ENCODE results near the gene NTRK3. TPM values are rescaled to one million over a fixed set of nuclear protein-coding genes. Genes with fewer than 3 reads are reported as not detected.

Gene NTRK3
- total and polyA plus RNA-seq, 2 of the 8 experiments (the other 6 are each of a cell fraction or from before 2014, with no cell fraction given), result 4.5 to 6.8 TPM

- H3K4me2 ChIP-seq (ENCODE audit: insufficient read depth in 1 of 2, low read depth in 2 of 2, low read length in 2 of 2), result no peak overlapping the region
- no peak overlapping the region for H4K8ac ChIP-seq (ENCODE audit: extremely low read depth, insufficient read depth, low read length)
- no peak overlapping the region for H2BK5ac ChIP-seq (ENCODE audit: low read depth, low read length)
- ChIA-PET CTCF (ENCODE audit: partially characterized antibody) (interaction anchor here (0.6 to 9.3 kb wide), 8 partner anchors 13 to 227 kb away, joined by 3 to 119 read pairs (median 3); no protein-coding TSS in a partner anchor), POLR2A (ENCODE audit: partially characterized antibody) (interaction anchor here (1.4 to 1.5 kb wide), 2 partner anchors 13 to 21 kb away, joined by 3 read pairs; no protein-coding TSS in a partner anchor)
- no peak overlapping the region for H3K56ac ChIP-seq (replicated peaks; ENCODE audit: insufficient read length, low read depth, low read length)
- no peak overlapping the region for H3K9ac ChIP-seq (replicated peaks in 1 of 4; ENCODE audit: extremely low read depth in 1 of 4, low read depth in 3 of 4, low read length in 3 of 4)
- no peaks in the 10 kb centered on the region for H3K79me2 ChIP-seq (ENCODE audit: control insufficient read depth in 1 of 2, insufficient read depth in 2 of 2, low read length in 2 of 2)
- H3K23ac ChIP-seq (ENCODE audit: insufficient read length), result no peak overlapping the region
- H3K4me1 ChIP-seq (replicated peaks in 1 of 4; ENCODE audit: control insufficient read depth in 3 of 4, insufficient read depth in 4 of 4, low read length in 3 of 4), result peaks cover 0 to 4% (median 0%) of the 10 kb centered on the region in 4 experiments; a peak in 3 of 7 replicates
- H3K27me3 ChIP-seq (replicated peaks in 1 of 4; ENCODE audit: control insufficient read depth in 3 of 4, extremely low read depth in 1 of 4, insufficient read depth in 3 of 4, low read length in 3 of 4), result peaks cover 0 to 10% (median 4%) of the 10 kb centered on the region in 4 experiments; a peak in 5 of 7 replicates
- no peak for FAIRE-seq
- H2BK15ac ChIP-seq (ENCODE audit: low read length), result no peak overlapping the region
- H2AK5ac ChIP-seq (ENCODE audit: low read depth, low read length), result 0 out of 2 replicates have a peak overlapping the region, but pooled peaks have one; percentile 24
- H3K79me1 ChIP-seq (ENCODE audit: low read depth, low read length), result no peaks in the 10 kb centered on the region
- H3K36me3 ChIP-seq (ENCODE audit: control insufficient read depth in 2 of 4, insufficient read depth in 4 of 4, low read length in 3 of 4), result no peaks in the 10 kb centered on the region
- no peaks in the 10 kb centered on the region for H3K9me3 ChIP-seq (ENCODE audit: insufficient read depth in 2 of 2, low read depth in 1 of 2, low read length in 1 of 2)
- 65% methylated on average over 5 of the region's 5 CpGs; no CpG with 5 or more reads in 1 of the 2 experiments for WGBS, 2 experiments (ENCODE audit: extremely low coverage in 1 of 2, insufficient coverage in 1 of 2, insufficient read length in 1 of 2, insufficient replicate concordance in 2 of 2, low coverage in 1 of 2, low lambda C conversion rate in 2 of 2, missing lambda C conversion rate in 1 of 2)
- peaks cover 10% of the 10 kb centered on the region; the same call in 1 of the 2 replicates for H3K23me2 ChIP-seq (ENCODE audit: low read depth, low read length)
- no peak overlapping the region for H4K5ac ChIP-seq (ENCODE audit: insufficient read length, low read depth, low read length)
- no peak overlapping the region for H2BK20ac ChIP-seq (ENCODE audit: low read length)
- no peak overlapping the region for H3K27ac ChIP-seq (ENCODE audit: low read depth, low read length)
- TF ChIP-seq POLR2A (IDR thresholded peaks at IDR 0.05; ENCODE audit: control extremely low read depth in 1 of 2, low read depth in 2 of 2, low read length in 2 of 2) (no peak), RNF2 (IDR thresholded peaks at IDR 0.05; ENCODE audit: borderline replicate concordance, low read depth, low read length, missing control alignments, poor library complexity, severe bottlenecking) (no peak), CBX8 (IDR thresholded peaks at IDR 0.05; ENCODE audit: borderline replicate concordance, low read depth, low read length) (no peak)
- H3K18ac ChIP-seq (ENCODE audit: extremely low read depth, low read length), result peak overlapping the region; percentile 62; the same call in 1 of the 2 replicates
- no peak for DNase-seq (ENCODE audit: low read depth in 1 of 2, low spot score in 2 of 2)
- no peak overlapping the region for H2BK12ac ChIP-seq (ENCODE audit: low read depth, low read length)
- H3K4me3 ChIP-seq (ENCODE audit: extremely low read depth in 1 of 4, insufficient read depth in 2 of 4, low read depth in 3 of 4, low read length in 4 of 4), result no peak overlapping the region
- no peak overlapping the region for H3K4ac ChIP-seq (replicated peaks; ENCODE audit: insufficient read length, low read depth, low read length)
- H2BK120ac ChIP-seq (replicated peaks; ENCODE audit: low read depth, low read length), result no peak overlapping the region
- no peak overlapping the region; the same call in 1 of the 2 replicates for H2AFZ ChIP-seq (ENCODE audit: low read length)
- no peak overlapping the region for H4K91ac ChIP-seq (replicated peaks; ENCODE audit: insufficient read length, low read length)
- no peaks in the 10 kb centered on the region for H4K20me1 ChIP-seq (replicated peaks in 1 of 2; ENCODE audit: control insufficient read depth in 1 of 2, insufficient read depth in 2 of 2, low read length in 2 of 2)
- no peak overlapping the region for H3K14ac ChIP-seq (ENCODE audit: insufficient read length)
Observed at GRCh38 chr15:88262064-88262463, 5.5 kb upstream of the NTRK3 start.
